GM12878 (cell line): ENCODE results near the gene NFKB2.

Experiments used
- IKZF1 ChIP-seq: fragments of 450-650 bp; conservative IDR thresholded peaks from 2 replicates; pipeline ENCODE4 v1.6.1; 2017; ENCODE audit warnings: antibody characterized with exemption, mild to moderate bottlenecking
- MXI1 ChIP-seq: fragments of 150-350 bp; IDR thresholded peaks from 2 replicates; pipeline ENCODE4 v1.6.1; 2011; ENCODE audit warnings: low read depth, mild to moderate bottlenecking, inconsistent platforms, low read length, improper control_type of control experiment
- PAX5 ChIP-seq: IDR thresholded peaks from 2 replicates; pipeline ENCODE4 v1.6.1; 2011; ENCODE audit warnings: low read depth, low read length, borderline replicate concordance
- POLR2A ChIP-seq: IDR thresholded peaks from 2 replicates; pipeline ENCODE4 v1.6.1; 2011; ENCODE audit warnings: low read depth, mild to moderate bottlenecking, low read length
- RAD51 ChIP-seq: fragments of 450-650 bp; IDR thresholded peaks from 2 replicates; pipeline ENCODE4 v1.6.1; 2016; ENCODE audit warnings: moderate library complexity, mild to moderate bottlenecking, inconsistent platforms
- TF ChIP-seq, protein P1 (sequence below): IDR thresholded peaks from 2 replicates; pipeline ENCODE4 v1.6.1; 2012; ENCODE audit warnings: mild to moderate bottlenecking, low read depth, low read length
- TF ChIP-seq, protein P2 (sequence below), 3 experiments: IDR thresholded peaks in 2 of 3; conservative IDR thresholded peaks in 1 of 3; 2 replicates each; pipeline ENCODE4 v1.5.1; 2011; ENCODE audit warnings: low read depth in 3 of 3, low read length in 3 of 3, mild to moderate bottlenecking in 3 of 3, control low read depth in 2 of 3, moderate library complexity in 2 of 3, inconsistent platforms in 1 of 3, mixed read lengths in 1 of 3; ENCODE audit not compliant: control insufficient read depth in 2 of 3, insufficient read depth in 1 of 3; ENCODE audit errors: extremely low read depth in 1 of 3

- TF ChIP-seq MXI1 (no peak), IKZF1 (no peak), RAD51 (no peak), POLR2A (no peak), PAX5 (no peak)
- TF ChIP-seq, protein P1, sequence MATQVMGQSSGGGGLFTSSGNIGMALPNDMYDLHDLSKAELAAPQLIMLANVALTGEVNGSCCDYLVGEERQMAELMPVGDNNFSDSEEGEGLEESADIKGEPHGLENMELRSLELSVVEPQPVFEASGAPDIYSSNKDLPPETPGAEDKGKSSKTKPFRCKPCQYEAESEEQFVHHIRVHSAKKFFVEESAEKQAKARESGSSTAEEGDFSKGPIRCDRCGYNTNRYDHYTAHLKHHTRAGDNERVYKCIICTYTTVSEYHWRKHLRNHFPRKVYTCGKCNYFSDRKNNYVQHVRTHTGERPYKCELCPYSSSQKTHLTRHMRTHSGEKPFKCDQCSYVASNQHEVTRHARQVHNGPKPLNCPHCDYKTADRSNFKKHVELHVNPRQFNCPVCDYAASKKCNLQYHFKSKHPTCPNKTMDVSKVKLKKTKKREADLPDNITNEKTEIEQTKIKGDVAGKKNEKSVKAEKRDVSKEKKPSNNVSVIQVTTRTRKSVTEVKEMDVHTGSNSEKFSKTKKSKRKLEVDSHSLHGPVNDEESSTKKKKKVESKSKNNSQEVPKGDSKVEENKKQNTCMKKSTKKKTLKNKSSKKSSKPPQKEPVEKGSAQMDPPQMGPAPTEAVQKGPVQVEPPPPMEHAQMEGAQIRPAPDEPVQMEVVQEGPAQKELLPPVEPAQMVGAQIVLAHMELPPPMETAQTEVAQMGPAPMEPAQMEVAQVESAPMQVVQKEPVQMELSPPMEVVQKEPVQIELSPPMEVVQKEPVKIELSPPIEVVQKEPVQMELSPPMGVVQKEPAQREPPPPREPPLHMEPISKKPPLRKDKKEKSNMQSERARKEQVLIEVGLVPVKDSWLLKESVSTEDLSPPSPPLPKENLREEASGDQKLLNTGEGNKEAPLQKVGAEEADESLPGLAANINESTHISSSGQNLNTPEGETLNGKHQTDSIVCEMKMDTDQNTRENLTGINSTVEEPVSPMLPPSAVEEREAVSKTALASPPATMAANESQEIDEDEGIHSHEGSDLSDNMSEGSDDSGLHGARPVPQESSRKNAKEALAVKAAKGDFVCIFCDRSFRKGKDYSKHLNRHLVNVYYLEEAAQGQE, result no peak
- TF ChIP-seq, protein P2, sequence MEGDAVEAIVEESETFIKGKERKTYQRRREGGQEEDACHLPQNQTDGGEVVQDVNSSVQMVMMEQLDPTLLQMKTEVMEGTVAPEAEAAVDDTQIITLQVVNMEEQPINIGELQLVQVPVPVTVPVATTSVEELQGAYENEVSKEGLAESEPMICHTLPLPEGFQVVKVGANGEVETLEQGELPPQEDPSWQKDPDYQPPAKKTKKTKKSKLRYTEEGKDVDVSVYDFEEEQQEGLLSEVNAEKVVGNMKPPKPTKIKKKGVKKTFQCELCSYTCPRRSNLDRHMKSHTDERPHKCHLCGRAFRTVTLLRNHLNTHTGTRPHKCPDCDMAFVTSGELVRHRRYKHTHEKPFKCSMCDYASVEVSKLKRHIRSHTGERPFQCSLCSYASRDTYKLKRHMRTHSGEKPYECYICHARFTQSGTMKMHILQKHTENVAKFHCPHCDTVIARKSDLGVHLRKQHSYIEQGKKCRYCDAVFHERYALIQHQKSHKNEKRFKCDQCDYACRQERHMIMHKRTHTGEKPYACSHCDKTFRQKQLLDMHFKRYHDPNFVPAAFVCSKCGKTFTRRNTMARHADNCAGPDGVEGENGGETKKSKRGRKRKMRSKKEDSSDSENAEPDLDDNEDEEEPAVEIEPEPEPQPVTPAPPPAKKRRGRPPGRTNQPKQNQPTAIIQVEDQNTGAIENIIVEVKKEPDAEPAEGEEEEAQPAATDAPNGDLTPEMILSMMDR (IDR thresholded peaks at IDR 0.05 in 2 of 3, conservative IDR thresholded peaks at IDR 0.05 in 1 of 3; ENCODE audit: control insufficient read depth in 2 of 3, extremely low read depth in 1 of 3, insufficient read depth in 1 of 3, low read depth in 3 of 3, low read length in 3 of 3), result no peak
Observed at GRCh38 chr10:102437515-102437914, 42.0 kb downstream of the NFKB2 start.
